Colonic mucosa (tissue), 4 donors: ENCODE measurements around the gene CD53. TPM values are rescaled to one million over a fixed set of nuclear protein-coding genes. Genes with fewer than 3 reads are reported as not detected.

Source experiments
- DNase-seq: peaks from one replicate; pipeline ENCODE4 v3.0.0-alpha.2; 2020
- H3K27ac ChIP-seq: fragments of 200-600 bp; one replicate; pipeline ENCODE4 v1.8.0; 2021
- H3K27me3 ChIP-seq: fragments of 200-600 bp; one replicate; pipeline ENCODE4 v1.8.0; 2021
- H3K36me3 ChIP-seq: fragments of 200-600 bp; one replicate; pipeline ENCODE4 v1.8.0; 2021
- H3K4me1 ChIP-seq: fragments of 200-600 bp; one replicate; pipeline ENCODE4 v1.8.0; 2021; ENCODE audit warnings: mild to moderate bottlenecking
- H3K4me3 ChIP-seq: fragments of 200-600 bp; one replicate; pipeline ENCODE4 v1.8.0; 2021
- H3K9ac ChIP-seq, 2 donors: one replicate each; pipeline ENCODE4 v1.7.0; 2013; ENCODE audit warnings: control low read depth in 2 of 2, low read depth in 2 of 2, low read length in 2 of 2
- H3K9me3 ChIP-seq: fragments of 200-600 bp; one replicate; pipeline ENCODE4 v1.8.0; 2021
- CTCF ChIP-seq: fragments of 200-600 bp; IDR thresholded peaks from one replicate; pipeline ENCODE4 v1.8.0; 2022; ENCODE audit warnings: antibody characterized with exemption, mild to moderate bottlenecking
- intact Hi-C: fragments of 100-400 bp; cut with DNase I; formaldehyde crosslinking; loops from one replicate; pipeline ENCODE4 v1.14.1; 2022
- total RNA-seq, 2 donors: library from RNA; stranded (reverse); fragmentation: NEBNext Ultra II Directional in 1 of 2; extraction: Animal tissue kit (Norgen Biotek cat#: 25700) in 1 of 2; gene quantifications; one replicate each; pipeline ENCODE4 v1.2.1, GENCODE V29; 2021
- donor health status: healthy.
- donor health status: DM: no; HTN: no; CAD: no.
- donor health status: DM: no; HTN: no; CAD: no.

The CD53 gene
- total RNA-seq, 2 donors from 2014 or later: 7.4 to 15.8 TPM

DNA sequence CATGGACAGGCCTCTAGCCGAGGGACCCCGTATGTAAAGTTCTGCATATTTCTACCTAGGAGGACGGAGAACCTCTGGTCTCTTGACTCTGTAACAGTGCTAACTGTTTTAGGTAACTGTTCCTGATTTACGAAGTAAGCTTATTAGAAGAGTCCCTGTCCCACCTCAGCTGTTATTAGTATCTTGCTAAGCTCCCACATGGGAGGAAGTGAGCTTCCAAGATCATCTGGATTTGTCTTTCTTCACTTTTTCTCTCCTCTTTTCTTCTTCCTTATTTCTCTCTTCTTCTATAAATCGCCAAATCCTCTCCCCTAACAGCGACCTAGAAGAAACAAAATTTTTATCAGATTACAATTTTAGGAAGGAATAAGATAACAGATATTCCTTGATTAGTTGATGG is 4.4 kb downstream of the CD53 start:
- no peak overlapping the region for H3K4me3 ChIP-seq
- intact Hi-C loops: no loop called here
- H3K27ac ChIP-seq: no peak overlapping the region

GRCh38 chr1:110877776-110878175 is 4.8 kb downstream of the CD53 start:
- Histone ChIP-seq H3K27ac (no peak overlapping the region), H3K4me1 (no peaks in the 10 kb centered on the region), H3K4me3 (no peak overlapping the region), H3K9me3 (no peaks in the 10 kb centered on the region), H3K9ac (no peak overlapping the region), H3K27me3 (no peaks in the 10 kb centered on the region), H3K36me3 (no peaks in the 10 kb centered on the region)
- no peak for DNase-seq
- intact Hi-C loops: no loop called here
- TF ChIP-seq CTCF: no peak

More for the DNA sequence above, 4.4 kb downstream of the CD53 start:
- Histone ChIP-seq H3K9ac (no peak overlapping the region), H3K27me3 (no peaks in the 10 kb centered on the region), H3K9me3 (no peaks in the 10 kb centered on the region), H3K4me1 (no peaks in the 10 kb centered on the region), H3K36me3 (no peaks in the 10 kb centered on the region)
- TF ChIP-seq CTCF: no peak
- DNase-seq: no peak

- Histone ChIP-seq H3K9me3 (no peaks in the 10 kb centered on the region), H3K36me3 (no peaks in the 10 kb centered on the region), H3K4me3 (no peak overlapping the region), H3K27ac (no peak overlapping the region), H3K4me1 (no peaks in the 10 kb centered on the region), H3K27me3 (no peaks in the 10 kb centered on the region), H3K9ac (no peak overlapping the region)
- intact Hi-C loops: no loop called here
- no peak for DNase-seq
- TF ChIP-seq CTCF: no peak
These were observed 5.6 kb downstream of the CD53 start for GRCh38 chr1:110878591-110878990.

- Histone ChIP-seq H3K36me3 (no peaks in the 10 kb centered on the region), H3K27ac (no peak overlapping the region), H3K27me3 (no peaks in the 10 kb centered on the region), H3K9ac (no peak overlapping the region), H3K4me3 (no peak overlapping the region), H3K4me1 (no peaks in the 10 kb centered on the region), H3K9me3 (no peaks in the 10 kb centered on the region)
- no peak for DNase-seq
- intact Hi-C loops: no loop called here
- no peak for TF ChIP-seq CTCF
These were observed 6.0 kb downstream of the CD53 start for GRCh38 chr1:110878993-110879392.

- Histone ChIP-seq H3K27ac (peak overlapping the region; percentile 5), H3K36me3 (no peaks in the 10 kb centered on the region), H3K4me1 (no peaks in the 10 kb centered on the region), H3K9me3 (no peaks in the 10 kb centered on the region), H3K27me3 (no peaks in the 10 kb centered on the region), H3K9ac (no peak overlapping the region), H3K4me3 (no peak overlapping the region)
- intact Hi-C loops: no loop called here
- TF ChIP-seq CTCF: no peak
- no peak for DNase-seq
These were observed 7.0 kb downstream of the CD53 start for GRCh38 chr1:110879758-110880606.
